GM21786 (cell line): ENCODE measurements around the gene BANF1.
"Not testable (repeated sequence)": the region's sequence is repeated elsewhere in the genome, so short reads cannot be mapped to it uniquely, and the experiment has no call there.

Source experiments
- ATAC-seq: cut with Tn5 transposase; IDR thresholded peaks from one replicate; pipeline ENCODE4 v1.9.1; 2021; ENCODE audit not compliant: unreplicated experiment

BANF1 gene

DNA sequence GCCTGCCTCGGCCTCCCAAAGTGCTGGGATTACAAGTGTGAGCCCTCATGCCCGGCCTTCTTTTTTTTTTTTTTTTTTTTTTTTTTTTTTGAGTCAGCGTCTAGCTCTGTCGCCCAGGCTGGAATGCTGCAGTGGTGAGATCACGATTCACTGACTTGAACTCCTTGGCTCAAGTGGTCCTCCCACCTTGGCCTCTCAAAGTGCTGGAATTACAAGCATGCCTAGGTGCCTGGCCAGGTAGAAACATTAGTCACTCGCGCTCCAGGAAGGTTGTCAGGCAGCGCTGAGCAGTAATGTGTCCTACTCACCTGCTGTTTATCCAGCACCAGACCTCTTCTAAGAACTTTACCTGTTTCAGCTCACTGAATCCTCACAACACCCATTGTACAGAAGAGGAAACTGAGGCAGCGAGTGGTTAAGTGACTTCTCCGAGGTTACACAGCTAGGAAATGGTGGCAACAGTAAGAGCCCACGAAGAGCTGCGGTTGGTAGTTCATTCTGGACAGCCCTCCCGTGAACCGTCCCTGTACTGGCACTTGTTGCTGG, 9.0 kb downstream of the BANF1 start:
- no peak for ATAC-seq

DNA sequence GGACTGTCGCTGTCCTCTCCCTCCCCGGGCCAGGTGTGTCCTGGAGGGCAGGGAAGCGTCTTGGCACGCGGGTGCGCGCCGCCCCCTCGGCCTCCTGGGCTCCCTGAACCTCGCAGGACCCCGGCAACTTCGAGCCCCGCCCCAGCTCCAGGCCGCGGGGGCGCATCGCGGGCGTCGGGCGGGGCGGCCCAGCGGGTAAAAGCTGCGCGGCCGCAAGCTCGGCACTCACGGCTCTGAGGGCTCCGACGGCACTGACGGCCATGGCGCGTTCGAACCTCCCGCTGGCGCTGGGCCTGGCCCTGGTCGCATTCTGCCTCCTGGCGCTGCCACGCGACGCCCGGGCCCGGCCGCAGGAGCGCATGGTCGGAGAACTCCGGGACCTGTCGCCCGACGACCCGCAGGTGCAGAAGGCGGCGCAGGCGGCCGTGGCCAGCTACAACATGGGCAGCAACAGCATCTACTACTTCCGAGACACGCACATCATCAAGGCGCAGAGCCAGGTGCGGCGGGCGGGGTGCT, 9.5 kb downstream of the BANF1 start, which contains the start of gene CST6:
Gene CST6, plus strand, starts transcription at position 224 of the 519 bp plus-strand sequence. Its CDS starts 37 bp downstream, at position 261.
- ATAC-seq: no peak

DNA sequence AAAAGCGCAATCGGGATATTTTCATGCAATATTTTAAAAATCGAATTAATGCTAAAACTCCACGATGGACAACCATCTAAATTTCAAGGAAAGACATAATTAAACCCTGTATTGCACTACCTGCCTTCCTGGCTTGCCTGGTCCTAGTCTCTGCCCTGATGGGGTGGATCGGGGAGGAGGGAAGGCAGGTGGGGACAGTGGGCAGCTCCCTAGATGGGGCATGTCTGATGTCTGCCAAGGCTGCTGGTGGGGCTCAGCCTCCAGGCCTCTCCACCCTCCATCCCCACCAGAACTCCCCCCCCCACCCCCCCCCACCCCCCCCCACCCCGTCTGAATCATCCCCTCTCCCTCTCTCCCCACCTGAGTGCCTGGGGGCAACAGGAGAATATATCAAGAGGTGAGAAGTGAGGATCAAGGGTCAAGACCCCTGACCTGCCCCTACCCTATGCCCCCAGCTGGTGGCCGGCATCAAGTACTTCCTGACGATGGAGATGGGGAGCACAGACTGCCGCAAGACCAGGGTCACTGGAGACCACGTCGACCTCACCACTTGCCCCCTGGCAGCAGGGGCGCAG, 10.2 kb downstream of the BANF1 start:
- ATAC-seq: no peak

DNA sequence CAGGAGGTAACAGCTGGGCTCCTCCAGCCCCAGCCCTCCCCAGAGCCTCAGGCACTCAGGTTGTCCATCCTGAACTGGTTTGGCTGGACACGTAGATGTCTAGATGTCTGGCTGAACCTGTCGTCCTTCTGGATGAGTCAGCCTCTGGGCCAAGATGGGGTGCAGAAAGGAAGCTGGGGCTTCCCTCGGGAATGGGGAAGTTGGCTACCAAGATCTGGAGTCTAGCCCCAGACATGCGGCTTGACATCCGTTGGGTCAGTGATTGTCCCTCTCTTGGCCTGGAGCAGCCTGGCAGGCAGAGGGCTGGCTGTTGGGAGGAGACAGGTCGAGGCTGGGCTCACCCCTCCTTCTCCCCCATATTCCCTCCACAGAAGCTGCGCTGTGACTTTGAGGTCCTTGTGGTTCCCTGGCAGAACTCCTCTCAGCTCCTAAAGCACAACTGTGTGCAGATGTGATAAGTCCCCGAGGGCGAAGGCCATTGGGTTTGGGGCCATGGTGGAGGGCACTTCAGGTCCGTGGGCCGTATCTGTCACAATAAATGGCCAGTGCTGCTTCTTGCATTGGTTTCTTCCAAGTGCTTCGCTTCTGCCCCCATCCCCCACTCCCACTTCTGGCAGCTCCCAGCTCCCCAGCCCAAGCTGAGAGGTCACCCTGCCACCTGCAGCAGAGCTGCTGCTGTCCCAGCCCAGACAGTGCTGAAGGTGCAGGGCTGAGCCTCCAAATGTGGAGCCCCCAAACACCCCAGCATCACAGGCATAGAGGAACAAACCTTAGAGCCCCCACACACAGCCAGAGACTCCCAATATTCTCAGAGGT, 10.9 kb downstream of the BANF1 start:
- ATAC-seq: no peak

DNA sequence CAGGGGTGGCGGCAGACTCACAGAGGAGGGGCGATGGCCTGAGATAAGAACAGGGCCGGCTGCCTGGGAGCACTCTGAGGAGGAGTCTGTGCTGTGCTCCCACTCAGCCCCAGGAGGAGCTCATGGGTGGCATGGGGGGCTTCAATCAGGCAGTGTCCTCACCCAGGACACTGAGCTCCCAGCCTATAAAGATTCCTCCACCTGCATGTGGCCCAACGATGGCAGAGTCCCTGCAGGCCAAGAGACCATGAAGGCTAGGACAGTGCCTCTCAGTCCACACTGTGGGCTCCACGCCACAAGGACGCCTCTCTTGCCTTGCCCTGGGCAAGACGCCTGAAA, 11.4 kb downstream of the BANF1 start:
- ATAC-seq: no peak

DNA sequence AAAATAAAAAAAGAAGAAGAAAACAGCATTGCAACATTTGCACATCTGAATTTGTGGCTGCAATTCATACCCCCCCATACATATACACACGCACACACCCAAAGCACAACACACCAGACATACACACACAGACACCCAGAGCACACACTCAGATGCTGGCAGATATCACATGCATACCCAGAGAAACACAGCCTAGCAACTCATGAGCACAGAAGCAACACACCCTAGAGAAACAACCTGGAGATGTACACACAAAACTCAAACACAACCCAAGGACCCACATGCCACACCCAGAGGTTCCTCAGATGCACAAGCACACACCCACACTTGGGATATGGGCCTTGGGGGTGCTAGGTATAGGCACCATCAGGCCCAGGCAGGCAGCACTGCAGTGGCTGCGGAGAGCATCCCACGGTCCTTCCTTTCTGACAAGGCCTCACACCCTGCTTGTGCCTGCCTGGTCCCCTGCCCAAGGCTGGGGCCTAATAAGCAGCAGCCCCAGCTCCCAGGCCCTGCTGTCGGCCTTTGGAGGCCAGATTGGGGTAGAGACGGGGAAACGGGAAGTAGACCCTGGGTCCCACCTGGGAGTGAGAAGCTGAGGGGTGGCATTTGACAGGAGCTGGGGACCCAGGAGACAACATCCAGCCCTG, 12.6 kb downstream of the BANF1 start:
- ATAC-seq: no peak

DNA sequence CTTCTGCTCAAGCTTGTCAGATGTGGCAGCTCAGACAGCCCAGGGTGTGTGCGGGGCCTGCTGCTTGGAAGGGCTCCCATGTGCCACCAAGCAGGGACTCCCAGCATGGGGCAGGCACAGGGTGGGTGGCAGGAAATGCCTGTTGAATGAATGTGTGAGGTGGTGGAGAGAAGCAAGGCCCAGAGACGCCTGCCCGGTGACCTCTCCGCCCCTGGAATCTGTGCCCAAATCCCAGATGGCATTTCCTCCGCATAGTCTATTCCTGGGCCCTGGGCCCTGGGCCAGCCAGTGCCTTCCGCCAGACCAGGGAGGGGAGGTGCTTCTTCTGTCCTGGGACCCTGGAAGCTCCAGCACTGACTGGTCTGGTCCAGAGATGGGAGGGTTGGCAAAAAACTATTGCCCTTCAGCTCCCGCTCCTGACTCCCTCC, 13.2 kb downstream of the BANF1 start:
- no peak for ATAC-seq

DNA sequence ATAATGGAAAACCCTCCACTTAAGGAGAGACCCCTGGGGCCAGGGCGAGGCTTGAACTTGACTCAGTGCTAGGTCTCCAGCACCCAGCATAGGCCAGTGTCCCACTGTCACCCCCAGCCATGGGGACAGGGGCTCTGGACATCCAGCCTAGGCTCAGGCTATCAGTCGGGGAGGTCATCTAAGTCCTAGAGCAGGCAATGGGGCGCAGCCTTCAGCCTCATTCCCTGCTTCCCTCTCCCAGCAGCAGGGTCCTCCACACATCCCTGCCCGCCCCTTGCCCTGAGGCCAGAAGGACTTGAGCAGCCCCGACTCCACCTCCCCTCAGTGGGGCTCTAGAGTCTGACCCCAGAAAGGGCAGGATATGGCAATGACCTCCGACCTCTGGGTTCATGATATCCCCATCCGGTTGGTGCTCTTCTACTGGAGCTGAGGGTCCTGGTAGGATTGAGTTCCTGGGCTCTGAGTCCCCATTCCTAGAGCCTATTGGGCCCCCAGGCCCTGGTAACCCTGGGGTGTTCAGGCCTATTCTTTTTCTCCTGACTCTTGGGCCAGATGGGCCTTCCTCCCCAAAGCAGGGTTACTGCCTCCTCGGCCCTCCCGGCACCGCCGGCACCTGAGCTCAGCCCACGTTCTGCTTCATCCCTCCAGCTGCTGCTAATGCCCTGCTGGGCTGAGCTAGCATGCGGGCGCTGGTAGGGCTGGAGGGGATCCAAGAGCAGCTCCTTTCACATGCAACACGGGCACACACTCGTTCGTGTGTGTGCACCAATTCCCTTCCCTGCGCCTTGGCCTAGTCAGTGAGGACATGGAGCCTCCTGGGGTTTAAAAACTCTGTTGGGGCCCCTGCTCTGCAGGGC, 13.9 kb downstream of the BANF1 start:
- ATAC-seq: no peak

DNA sequence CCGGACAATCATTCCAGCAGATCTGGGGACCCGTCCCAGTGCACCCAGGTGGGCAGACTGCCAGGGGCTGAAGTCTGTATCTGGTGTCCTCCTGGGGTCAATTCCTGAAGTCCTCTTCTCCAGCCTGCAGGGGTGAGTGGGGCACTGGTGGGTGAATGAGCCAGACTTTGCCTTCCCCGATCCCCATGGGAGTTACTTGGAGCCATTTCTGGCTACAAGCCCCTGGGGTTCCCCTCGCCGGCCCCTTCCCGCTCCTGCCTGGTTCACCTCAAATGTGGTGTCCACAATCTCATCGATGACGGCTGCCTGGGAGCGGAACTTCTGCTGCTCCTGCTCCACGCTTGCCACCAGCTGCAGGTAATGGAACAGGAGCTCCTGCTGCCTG, 14.5 kb downstream of the BANF1 start:
- no peak for ATAC-seq

DNA sequence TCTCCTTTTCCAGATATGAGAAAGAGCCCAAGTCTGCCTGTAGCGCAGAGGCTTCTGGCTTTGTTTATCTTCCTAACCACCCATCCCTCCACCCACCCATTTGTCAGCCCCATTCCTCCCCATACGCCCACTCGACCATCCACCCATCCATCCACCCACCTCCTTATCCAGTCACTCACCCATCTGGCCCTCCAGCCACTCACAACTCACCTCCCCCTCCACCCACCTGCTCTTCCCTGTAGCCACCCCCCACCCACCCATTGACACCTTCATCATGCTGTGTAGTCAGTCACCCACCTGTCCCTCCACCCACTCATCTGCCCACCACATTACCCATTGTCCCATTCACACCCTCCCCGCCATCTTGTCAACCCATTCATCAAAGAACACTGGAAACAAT, 15.0 kb downstream of the BANF1 start:
- ATAC-seq: no peak

DNA sequence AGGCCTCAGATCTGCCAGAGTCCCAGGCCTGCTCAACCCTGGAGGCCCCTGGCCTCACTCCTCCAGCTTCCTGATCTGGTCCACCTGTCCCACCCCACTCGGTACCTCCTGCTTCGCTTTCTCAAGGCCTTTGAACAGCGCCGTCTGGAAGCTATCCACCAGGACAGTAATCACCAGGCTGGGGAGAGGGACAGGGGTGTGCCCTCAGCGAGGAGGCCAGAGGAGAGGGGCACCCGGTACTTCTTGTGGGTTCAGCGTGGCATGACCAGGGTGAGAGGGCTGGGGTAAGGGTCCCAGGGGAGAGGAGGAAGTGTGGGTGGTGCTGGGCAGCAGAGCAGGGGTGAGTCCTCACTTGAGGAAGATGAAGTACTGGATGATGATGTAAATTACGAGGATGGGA, 17.9 kb downstream of the BANF1 start:
- ATAC-seq: no peak

DNA sequence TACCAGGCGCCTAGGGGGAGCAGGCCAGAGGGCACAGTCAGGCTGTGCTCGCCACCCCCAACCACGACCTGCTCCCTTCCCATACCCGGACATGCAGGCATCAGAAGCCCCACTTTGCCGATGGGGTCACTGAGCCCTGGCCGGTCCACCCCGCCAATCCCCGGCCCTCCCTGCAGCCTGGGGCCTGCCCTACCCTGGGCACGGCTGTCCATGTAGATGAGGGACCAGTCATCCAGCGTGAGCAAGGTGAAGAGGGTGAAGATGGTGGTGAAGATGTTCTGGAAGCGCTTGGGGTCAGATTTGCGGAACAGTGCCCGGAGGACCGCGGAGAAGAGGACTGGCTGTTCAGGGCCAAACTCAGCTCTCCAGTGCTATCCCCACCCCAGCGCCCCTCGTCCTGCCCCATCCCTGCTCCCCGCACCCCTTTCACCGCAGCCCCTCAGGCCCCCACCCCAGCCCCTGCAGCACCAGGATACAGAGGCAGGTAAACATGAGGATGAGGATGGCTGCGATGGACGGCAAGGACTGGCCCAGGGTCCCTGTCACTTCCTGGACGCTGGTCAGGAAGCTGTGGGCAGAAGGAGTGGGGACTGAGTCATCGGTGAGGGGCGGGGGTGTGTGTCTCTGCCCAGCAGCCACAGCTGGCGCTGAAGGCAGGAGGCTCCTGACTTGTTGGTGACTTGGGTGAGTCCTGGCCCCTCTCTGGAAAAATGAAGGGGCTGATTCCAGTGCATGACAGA, 18.5 kb downstream of the BANF1 start:
- ATAC-seq: no peak

DNA sequence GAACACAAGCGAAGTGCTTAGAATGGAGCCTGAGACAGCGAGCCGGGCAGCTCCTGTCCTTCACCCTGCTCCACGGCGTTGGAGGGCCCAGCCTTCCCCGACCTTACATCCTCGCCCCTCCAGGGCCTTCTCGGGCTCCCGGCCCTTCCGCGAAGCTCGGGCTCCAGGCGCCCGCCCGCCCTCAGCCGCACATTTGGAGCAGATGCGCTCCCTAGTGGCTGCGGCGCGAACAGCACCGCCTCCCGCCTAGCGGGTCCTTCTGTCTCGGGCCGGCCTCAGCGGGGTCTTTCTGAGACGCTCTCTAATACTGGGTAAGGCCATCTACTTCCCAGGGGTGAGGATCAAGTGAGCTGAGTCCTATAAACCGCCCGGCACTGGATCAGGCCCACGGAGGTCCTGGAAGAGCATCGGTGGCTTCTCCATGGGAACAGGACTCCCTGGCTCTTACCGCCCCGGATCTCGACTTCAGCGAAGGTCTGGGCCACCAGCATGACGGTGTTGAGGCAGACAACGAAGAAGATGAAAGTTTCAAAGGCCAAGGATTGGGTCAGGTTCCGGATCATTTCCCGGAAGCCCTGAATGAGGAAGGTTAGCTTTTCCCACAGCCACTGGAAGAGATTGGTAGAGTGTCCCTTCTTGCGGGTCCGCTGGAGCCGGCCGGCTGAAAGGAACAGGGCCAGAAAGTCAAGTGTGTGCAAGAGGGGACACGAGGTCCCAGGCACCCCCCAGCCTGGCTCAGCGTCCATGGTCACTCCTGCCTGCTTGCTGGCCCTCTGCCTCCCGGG, 20.3 kb downstream of the BANF1 start:
- no peak for ATAC-seq

DNA sequence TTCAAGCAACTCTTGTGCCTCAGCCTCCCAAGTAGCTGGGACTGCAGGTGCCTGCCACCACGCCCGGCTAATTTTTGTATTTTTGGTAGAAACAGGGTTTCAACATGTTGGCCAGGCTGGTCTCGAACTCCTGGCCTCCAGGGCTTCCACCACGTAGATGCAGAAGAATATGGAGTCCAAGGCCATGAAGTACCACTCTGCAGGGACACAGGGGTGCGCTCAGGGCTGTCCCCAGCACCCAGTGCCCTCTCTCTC, 20.8 kb downstream of the BANF1 start:
- ATAC-seq: not testable (repeated sequence)

DNA sequence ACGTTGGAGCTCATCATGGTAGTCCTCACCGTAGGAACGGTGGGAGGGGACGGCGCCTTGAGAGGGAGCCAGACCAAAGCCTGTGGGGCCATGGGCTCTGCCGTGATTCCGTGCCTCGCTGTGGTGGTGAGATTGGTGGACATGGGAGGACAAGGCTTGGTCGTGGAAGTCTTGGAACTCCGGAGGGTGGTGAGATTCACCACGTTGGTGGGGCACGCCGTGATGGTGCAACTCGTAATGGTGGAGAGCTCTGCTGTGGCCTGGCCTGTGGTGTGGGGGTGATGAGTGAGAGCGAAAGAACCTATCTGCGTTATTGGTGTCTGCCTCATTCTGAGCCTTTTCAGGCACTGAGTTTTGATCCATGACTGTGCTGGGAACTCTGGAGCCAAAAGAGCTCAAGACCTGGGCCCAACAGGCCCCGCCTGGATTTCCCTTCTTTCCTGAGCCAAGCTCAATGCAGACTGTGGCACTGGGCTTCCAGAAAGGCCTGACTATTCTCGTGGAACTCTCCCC, 23.8 kb downstream of the BANF1 start, which contains the start of gene CATSPER1:
Gene CATSPER1, minus strand, starts transcription at position 463 of the 513 bp plus-strand sequence. Its CDS starts 100 bp downstream, at position 363.
- no peak for ATAC-seq

DNA sequence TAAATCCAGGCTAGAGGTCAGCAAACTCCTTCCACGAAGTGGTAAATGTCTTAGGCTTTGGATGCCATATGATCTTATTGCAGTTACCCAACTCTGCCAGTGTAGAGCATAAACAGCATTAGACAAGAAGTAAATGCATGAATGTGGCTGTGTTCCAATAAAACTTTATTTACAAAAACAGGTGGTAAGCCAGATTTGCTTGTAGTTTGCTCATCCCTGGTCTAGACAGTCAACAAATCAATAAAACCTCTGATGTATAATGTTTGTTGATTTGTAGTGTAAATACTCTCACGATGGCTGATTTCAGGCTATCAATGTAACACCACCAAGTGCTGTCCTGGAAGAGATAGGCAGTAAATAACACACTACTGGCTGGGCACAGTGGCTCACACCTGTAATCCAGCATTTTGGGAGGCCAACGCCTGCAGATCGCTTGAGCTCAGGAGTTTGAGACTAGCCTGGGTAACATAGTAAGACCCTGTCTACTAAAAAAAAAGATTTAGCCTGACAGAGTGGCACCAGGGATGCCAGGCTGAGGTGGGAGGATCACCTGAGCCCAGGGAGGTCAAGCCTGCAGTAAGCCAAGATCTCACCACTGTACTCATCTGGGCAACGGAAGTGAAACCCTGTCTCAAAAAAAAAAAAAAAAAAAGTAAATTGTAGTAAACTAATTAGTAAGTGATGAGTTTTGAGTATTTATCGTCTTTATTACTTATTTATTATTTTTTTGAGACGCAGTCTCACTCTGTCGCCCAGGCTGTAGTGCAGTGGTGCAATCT, 30.8 kb downstream of the BANF1 start:
- ATAC-seq: no peak

DNA sequence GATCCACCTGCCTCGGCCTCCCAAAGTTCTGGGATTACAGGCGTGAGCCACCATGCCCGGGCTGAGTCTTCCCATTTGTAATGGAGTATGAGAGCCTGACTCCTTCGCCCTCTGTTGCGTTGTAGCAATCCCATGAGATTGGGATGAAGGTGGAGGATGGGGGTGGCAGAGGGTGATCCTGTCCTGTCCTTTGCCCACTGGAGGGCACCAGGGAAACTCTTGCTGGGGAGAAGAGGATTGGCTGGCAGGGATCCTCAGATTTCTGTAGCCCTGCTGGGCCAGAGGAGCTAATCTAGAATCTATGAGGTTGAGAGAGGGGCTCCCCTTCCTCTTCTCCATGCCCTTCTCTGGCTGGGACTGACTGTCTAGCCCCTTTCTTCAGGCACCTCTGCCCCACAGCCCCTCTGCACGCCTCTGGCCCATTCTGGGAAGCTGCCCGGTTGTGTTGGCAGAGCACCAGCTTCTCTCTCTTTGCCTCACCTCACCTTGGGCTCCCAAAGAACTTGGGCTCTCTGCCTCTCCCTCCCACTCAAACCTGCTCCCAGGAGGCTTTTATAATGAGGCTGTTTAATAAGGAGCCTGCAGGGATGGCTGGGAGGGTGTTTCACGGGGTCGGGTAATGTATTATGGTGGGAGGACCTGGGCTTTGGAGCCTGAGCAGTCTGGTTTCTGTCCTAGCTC, 33.5 kb downstream of the BANF1 start:
- ATAC-seq: no peak

DNA sequence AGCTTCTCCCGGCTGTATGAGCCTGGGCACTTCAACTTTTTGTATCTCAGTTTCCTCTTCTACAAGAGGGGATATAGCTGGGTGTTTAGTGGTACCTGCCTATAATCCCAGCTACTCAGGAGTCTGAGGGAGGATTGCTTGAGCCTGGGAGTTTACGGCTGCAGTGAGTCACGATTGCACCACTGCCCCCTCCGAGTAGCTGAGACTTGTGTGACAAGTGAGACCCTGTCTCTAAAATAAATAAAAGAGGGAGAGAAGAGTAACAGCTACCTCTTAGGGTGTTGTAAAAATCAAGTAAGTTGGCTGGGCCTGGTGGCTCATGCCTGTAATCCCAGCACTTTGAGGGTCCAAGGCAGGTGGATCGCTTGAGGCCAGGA, 34.0 kb downstream of the BANF1 start:
- no peak for ATAC-seq
